ENCODE results near the gene FEM1B. TPM values are rescaled to one million over a fixed set of nuclear protein-coding genes. Genes with fewer than 3 reads are reported as not detected.

The FEM1B gene
- total and polyA plus RNA-seq, 2 donors (not counting 3 experiments of a cell fraction or from before 2014, with no cell fraction given), result 11.1 to 33.2 TPM

GRCh38 chr15:68239025-68239424, 38.5 kb upstream of the FEM1B start:
- Histone ChIP-seq H3K9ac (replicated peaks; ENCODE audit: extremely low read depth, insufficient read depth, low read length) (no peak overlapping the region), H3K36me3 (ENCODE audit: control insufficient read depth in 2 of 2, extremely low read depth in 1 of 2, insufficient read depth in 2 of 2, low read length in 2 of 2) (no peaks in the 10 kb centered on the region), H2AFZ (ENCODE audit: low read depth, low read length) (no peak overlapping the region), H3K9me3 (replicated peaks; ENCODE audit: control insufficient read depth, insufficient read depth, low read length) (no peaks in the 10 kb centered on the region), H3K79me2 (ENCODE audit: control insufficient read depth, insufficient read depth, low read length) (no peaks in the 10 kb centered on the region), H3K4me3 (replicated peaks in 1 of 3; ENCODE audit: insufficient read depth in 1 of 3, low read depth in 1 of 3, low read length in 3 of 3) (no peak overlapping the region), H3K27ac (ENCODE audit: insufficient read depth, low read depth, low read length) (no peak overlapping the region), H3K9me1 (replicated peaks; ENCODE audit: control insufficient read depth, extremely low read depth, insufficient read depth, low read length) (no peaks in the 10 kb centered on the region), H4K20me1 (replicated peaks; ENCODE audit: control insufficient read depth, extremely low read depth, insufficient read depth, low read length) (no peaks in the 10 kb centered on the region), H3K4me1 (ENCODE audit: control insufficient read depth, extremely low read depth, insufficient read depth, low read length) (no peaks in the 10 kb centered on the region), H3K4me2 (ENCODE audit: insufficient read depth, low read length) (no peak overlapping the region), H3K27me3 (ENCODE audit: control insufficient read depth in 2 of 2, insufficient read depth in 2 of 2, low read length in 2 of 2) (no peaks in the 10 kb centered on the region)
- intact Hi-C loops (cut with micrococcal nuclease), result no loop called here
- DNase-seq (ENCODE audit: low read depth, low spot score), result no peak
- no TSS peak for BruUV-seq (replicated peaks)
- no peak for TF ChIP-seq EZH2 (IDR thresholded peaks at IDR 0.05; ENCODE audit: borderline replicate concordance, low read depth, low read length, severe bottlenecking)
- dilution Hi-C loops (cut with MboI; ENCODE audit: extremely low pct_ligation_motif_present, low sequenced_read_pairs), result no loop called here
- ChIA-PET CTCF (interaction anchor here (1.3 to 3.0 kb wide), 2 partner anchors 8 to 14 kb away, joined by 5 to 17 read pairs; no protein-coding TSS in a partner anchor), POLR2A (no interaction called here)
- no peak for FAIRE-seq

GRCh38 chr15:68241088-68241935, 36.2 kb upstream of the FEM1B start:
- no peaks in the 10 kb centered on the region for H3K27me3 ChIP-seq (ENCODE audit: control insufficient read depth in 2 of 2, insufficient read depth in 2 of 2, low read length in 2 of 2)
- H3K4me1 ChIP-seq (ENCODE audit: control insufficient read depth, extremely low read depth, insufficient read depth, low read length), result no peaks in the 10 kb centered on the region
- no peaks in the 10 kb centered on the region for H3K36me3 ChIP-seq (ENCODE audit: control insufficient read depth in 2 of 2, extremely low read depth in 1 of 2, insufficient read depth in 2 of 2, low read length in 2 of 2)
- TF ChIP-seq MYC (IDR thresholded peaks at IDR 0.05; ENCODE audit: low read depth, low read length), result no peak
- no peak for TF ChIP-seq FOS (IDR thresholded peaks at IDR 0.05; ENCODE audit: borderline replicate concordance, insufficient read depth, low read length)
- TF ChIP-seq GATA2 (IDR thresholded peaks at IDR 0.05; ENCODE audit: insufficient read depth, insufficient read length, low read depth, low read length), result no peak
- no peak for TF ChIP-seq POLR2AphosphoS5 (IDR thresholded peaks at IDR 0.05; ENCODE audit: insufficient read depth, low read depth, low read length)
- dilution Hi-C loops (cut with MboI; ENCODE audit: extremely low pct_ligation_motif_present, low sequenced_read_pairs), result no loop called here
- H4K20me1 ChIP-seq (replicated peaks; ENCODE audit: control insufficient read depth, extremely low read depth, insufficient read depth, low read length), result no peaks in the 10 kb centered on the region
- no peaks in the 10 kb centered on the region for H3K9me1 ChIP-seq (replicated peaks; ENCODE audit: control insufficient read depth, extremely low read depth, insufficient read depth, low read length)
- H3K4me3 ChIP-seq (replicated peaks in 1 of 3; ENCODE audit: insufficient read depth in 1 of 3, low read depth in 1 of 3, low read length in 3 of 3), result no peak overlapping the region
- no peak overlapping the region for H3K9ac ChIP-seq (replicated peaks; ENCODE audit: extremely low read depth, insufficient read depth, low read length)
- POLR2A ChIA-PET, result no interaction called here
- H3K27ac ChIP-seq (ENCODE audit: insufficient read depth, low read depth, low read length), result no peak overlapping the region
- H3K9me3 ChIP-seq (replicated peaks; ENCODE audit: control insufficient read depth, insufficient read depth, low read length), result no peaks in the 10 kb centered on the region
- intact Hi-C loops (cut with micrococcal nuclease), result no loop called here
- H3K79me2 ChIP-seq (ENCODE audit: control insufficient read depth, insufficient read depth, low read length), result no peaks in the 10 kb centered on the region
- no TSS peak for BruUV-seq (replicated peaks)
- DNase-seq (ENCODE audit: low read depth, low spot score) (no peak), FAIRE-seq (no peak)
- CTCF ChIA-PET, result interaction anchor here (0.8 to 3.0 kb wide), 2 partner anchors 12 to 319 kb away, joined by 4 to 17 read pairs; no protein-coding TSS in a partner anchor
- no peak overlapping the region for H3K4me2 ChIP-seq (ENCODE audit: insufficient read depth, low read length)
- no peak overlapping the region for H2AFZ ChIP-seq (ENCODE audit: low read depth, low read length)
